Stimulated activated CD4-positive, alpha-beta T cell treated with anti-CD3 and anti-CD28 coated beads, Interleukin-4, amount 100 ng/mL, for 48 hours (primary cell): Measurements from ENCODE around the gene RNF214.

Experiments used
- DNase-seq, 2 donors: peaks; one replicate each; pipeline ENCODE4 v3.0.0-alpha.2; 2020; ENCODE audit warnings: low read depth in 2 of 2

RNF214 gene

DNA sequence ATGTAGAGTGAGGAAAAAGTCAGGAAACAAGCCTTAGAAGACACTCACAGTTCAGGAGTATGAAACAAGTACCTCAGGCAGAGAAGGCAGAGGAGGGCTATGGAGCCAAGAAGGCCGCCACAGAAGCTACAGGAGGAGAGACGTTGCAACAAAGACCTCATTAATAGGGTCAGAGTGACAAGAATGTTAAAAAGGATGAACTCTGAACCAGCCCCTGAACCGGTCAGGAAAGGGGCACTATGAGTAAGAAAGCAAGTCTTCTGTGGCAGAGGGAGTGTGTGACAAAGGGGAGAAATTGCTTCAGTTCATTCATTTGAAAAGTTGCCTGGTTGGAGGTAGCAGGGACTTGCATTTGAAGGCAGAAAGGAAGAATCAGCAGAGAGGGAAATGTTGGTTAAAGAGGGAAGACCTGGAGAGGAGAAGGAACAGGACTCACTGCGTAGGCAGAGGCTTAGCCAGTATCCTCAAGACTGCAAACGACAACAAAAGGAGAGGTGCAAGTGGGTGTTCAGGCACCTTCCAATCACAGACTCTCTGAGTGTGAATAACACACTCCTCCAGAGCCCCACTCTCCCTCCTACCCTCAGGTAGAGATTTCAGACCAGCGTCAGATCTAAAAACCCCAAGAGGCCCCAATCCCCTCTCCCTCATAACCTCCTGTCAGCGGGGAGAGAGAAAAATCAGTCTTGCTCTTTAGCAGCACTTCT, 17.9 kb upstream of the RNF214 start:
- no peak for DNase-seq

GRCh38 chr11:117217141-117218084, 15.1 kb upstream of the RNF214 start:
- no peak for DNase-seq

DNA sequence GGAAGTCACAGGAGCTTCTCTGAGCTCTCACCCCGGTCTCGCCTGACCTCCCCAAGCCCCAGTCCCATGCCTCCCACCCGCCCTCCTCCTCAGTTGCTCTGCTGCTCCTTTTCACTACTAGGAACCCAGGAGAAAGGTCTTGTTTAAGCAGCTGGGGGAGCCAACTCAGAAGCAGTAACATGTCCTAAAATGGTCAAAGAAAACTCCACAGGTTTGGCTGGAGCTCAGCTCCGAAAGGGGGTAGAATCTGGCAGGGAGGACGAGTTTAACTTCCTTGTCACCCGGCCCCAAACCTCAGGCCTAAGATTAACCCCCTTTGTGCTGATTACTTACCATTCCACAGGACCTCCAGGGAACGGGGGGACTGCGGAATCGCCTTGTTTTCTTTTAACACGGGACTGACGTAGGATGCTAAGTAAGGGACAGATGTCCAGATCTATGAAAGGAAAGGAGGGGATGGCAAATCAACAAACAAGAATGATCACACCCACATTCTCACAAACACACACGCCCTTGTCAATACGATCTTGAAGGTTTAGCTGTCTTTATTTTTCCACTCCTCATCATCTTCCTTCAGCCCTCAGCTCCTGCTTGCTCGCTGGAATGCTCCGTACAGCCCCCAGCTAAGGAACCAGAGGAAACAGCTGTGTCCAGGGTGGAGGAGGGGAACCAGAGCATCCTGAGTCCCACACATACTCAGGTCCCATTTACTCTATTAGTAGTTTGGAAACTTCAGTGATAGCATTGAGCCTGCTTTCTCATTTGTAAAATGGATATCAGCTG, 14.1 kb upstream of the RNF214 start:
- no peak for DNase-seq

DNA sequence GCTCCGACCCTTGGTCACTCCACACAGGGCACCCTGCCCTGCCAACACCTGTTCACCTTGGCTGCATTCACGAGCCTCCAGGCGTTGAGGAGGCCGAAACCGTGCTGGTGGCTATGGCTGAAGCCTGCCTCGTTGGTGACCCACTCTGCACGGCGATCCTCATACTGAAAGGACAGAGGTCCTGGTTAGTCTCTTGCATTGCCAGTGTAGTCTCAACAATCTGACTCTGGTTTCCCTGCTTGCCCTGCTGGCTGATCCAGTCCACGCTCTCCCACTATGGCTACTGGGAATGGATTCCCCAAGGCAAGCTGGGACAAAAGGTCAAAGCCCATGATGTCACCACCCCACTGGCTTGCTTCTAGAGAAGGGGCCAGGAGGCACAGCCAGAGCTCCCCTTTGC, 13.5 kb upstream of the RNF214 start:
- no peak for DNase-seq

DNA sequence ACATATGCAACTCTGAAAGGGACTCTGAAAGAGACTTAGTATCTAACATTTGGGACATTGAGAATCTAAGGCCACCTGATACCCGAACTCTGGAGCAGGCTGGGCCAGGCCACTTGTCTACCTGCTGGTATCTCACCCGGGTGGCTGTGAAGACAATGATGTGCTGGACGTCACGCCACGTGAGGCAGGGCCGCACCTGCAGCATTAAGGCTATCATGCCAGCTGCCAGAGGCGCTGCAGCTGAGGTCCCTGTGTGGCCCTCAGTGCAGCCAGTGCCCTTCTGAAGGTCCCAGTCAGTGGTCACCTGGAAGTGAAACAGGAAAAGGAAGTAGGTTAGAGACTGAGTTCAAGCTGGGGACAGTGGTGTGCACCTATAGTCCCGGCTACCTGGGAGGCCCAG, 13.0 kb upstream of the RNF214 start:
- no peak for DNase-seq

DNA sequence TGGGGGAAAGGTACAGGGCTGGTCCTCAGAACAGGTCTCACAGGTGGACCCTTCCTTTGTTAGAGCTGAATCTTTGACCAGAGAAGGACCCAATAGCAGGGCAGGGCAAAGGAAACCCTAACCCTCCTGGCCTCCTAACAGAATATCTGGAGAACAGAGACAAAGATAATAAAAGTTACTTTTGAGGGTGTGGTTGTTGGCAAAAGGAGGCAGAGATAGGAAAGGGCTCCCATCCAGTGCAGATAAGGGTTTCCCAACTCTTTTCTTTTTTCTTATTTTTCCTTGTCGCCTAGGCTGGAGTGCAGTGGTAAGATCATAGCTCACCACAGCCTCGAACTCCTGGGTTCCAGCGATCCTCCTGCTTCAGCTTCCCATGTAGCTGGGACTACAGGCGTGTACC, 12.5 kb upstream of the RNF214 start:
- no peak for DNase-seq

DNA sequence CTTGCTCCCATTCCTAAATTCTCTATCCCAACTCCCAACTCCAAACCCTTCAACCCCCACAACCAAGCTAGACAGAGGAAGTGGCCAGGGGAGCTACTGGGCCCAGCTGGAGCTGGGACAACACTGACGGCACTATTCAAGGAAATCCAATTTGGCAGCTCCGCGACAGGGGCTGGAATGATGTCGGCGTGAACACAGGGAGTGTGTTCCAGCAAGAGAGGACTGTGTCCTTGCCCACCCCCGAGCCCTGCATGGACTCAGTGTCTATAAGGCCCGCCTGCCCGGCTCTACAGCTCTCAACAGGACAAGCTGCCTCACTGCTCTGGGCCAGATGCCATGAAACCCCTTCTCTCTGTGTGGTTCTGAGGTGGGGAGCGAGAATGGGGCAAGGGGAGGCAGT, 11.9 kb upstream of the RNF214 start:
- no peak for DNase-seq

DNA sequence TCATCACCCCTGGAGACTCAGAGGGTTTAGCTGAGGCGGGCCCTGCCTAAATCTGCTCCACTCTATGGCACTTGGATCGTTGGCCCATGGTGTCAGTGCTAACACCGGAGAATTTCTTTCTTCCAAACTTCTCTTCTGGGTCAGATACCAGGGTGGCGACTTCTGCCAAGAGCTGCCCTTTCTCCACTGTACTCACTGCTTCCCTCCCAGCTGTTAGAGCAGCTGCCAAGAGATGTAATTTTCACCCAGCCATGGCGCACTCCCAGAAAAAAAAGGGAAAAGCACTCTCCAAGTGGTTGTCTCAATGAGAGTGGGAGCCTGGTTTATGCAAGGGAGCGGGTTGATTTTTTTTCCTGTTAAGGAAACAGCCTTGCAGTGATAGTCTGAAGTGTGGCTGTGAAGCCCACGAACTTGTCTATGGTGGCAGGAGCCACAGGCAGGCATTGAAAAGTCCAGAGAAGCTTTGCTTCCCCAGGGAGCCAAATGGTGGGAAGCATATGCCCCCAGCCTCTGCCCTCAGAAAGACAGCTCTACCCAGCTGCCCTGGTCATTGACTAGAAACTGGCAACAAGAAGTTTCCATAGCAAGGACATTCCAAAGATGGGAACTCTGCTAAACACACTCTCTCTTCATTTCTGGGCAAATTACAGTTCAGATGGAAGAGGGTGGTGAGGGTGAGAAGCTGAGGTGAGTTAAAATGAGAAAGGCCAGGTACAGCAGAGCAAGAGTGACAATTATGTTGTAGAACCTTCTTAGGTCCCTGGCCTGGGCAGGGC, 11.3 kb upstream of the RNF214 start:
- no peak for DNase-seq

- no peak for DNase-seq
Observed at GRCh38 chr11:117221775-117222517, 10.5 kb upstream of the RNF214 start.

DNA sequence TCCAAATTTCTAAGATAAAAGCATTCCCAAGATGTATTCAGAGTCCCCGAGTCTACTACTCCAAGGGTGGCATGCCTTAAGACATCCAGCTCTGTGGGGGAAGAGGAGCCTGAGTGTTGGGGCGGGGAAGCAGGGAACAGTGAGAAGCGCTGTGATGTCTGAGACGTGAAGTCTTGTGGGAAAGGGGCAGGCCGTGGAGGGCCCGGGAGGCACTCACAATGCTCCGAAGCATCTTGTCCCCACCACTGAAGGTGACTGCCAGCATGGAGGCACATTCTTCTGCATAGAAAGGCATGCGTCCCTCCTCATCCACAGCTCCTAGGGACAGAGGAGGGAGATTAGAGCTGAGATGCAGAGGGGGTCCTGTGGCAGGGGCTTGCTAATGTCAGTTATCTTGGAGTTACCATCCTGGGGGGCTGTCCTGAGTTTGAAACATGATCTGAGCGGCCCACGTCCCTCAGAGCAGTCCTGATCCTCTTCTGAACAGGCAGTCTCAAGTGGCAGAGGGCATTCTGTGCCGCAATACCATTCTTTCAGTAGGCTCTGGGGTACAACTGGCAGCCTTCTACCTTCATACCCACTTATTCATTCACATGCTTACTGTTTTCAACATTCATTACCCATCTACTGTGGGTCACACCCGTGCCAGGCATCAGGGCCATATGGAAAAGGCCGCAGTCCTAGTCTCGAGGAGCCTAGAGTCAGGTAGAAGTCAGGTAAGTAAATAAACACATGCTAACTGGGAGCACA, 9.3 kb upstream of the RNF214 start:
- no peak for DNase-seq

DNA sequence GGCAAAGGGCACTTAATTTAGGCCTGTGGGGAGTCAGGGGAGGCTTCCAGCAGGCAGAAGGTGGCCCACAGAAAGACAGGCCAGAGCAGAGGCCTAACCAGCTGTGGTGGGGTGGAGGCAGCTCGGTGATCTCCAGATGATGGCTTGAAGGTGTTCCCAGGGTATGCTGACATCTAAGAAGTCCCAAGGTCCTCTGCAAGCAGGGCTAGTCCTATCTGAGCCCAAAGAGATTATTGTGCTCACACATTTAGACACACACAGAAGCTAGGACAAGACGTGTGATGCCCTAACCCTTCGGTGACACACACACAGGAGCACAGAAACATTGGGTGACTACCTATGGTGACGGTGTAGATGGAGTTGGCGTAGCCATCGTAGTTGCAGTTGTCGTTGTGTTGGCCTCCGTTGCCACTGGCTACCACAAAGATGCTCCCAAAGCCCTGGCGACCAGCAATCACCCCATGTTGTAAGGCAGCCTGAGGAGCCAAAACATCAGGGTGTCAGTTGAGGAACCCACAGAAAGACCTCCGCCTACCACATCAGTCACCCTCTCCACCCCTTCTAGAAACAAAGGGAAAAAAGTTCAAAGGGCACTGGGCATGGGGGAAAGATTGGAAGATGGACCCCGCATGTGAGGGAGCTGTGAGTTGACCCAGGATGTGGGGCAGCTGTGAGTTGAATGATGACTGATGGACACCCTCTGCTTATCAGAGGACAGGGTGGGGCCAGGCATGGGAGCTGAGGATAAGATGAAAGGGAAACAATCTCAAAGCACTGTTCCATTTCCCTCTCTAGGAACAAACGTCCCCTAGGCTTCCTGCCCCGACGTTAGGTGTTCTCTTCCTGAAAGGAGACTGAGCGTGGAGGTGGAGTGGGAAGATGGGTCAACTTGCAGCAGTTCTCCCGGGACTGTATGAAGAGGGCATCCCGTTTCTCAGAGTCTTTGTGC, 8.5 kb upstream of the RNF214 start:
- DNase-seq, result no peak

DNA sequence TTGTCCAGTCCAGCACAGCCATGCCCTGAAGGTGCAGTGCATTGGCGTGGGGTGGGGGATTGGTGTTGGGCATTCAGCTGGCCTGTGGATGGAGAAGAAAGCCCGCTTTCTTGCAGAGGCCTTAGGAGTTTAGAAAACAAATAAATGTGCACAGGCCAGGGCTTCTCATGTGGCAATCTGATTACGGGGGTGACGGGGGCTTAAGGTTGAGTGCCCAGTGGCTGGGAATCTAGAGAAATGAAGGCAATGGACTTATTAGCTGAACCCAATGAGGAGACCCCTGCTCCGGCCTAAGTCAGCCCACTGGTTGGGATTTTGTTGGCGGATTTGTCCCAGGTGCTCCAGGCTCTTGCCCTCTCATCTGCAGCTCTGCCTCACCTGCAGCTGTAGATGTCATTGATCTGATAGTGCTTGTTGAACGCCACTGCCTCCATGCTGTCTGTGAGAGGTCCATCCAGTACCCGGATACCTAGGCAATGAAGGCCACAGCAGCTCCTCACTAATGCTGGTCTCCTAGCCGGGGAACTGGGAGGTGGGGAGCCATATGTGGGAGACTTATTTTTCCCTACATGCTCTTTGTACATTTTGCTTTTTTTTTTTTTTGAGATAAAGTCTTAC, 6.8 kb upstream of the RNF214 start:
- no peak for DNase-seq

DNA sequence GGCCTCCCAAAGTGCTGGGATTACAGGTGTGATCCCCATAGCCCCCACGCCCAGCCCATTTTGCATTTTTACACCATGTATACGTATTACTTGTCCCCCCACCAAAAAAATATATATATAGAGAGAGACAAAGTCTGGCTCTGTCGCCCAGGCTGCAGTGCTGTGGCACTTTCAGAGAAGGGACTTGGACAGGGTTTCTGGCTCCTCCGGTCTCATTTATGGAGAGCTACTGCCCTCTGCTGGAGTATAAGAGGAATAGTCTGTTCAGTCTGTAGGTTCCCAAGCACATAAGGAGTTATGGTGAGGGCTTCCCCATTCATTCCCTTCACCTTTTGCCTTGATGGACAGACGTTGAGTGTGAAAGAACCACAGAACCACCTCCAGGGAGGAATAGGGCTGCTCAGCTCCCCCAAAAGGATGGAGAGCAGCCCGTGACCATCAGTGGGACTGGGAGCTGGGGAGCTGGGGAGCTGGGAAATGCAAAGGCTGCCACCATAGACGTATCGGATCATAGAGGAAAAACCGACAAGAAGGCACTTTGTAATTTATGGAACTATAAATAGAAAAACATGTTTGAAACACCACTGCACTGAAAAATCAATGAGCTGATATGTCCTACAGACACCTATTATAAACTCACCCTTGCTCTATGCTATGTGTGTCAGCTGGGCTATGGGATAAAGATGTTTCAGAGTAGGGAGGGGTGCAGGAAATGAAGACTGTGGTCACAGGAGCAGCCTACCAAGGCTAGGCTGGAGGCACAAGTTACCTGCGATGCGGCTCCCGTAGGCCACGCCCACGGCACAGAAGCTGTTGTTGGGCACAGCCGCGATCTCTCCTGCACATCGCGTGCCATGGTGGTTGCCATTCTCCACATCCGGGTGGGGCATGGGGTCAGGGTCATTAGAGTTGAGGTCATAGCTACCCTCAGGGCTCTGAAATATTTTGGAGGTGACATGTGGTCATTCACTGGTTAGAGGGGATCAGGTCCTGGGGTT, 5.8 kb upstream of the RNF214 start:
- DNase-seq, result no peak

DNA sequence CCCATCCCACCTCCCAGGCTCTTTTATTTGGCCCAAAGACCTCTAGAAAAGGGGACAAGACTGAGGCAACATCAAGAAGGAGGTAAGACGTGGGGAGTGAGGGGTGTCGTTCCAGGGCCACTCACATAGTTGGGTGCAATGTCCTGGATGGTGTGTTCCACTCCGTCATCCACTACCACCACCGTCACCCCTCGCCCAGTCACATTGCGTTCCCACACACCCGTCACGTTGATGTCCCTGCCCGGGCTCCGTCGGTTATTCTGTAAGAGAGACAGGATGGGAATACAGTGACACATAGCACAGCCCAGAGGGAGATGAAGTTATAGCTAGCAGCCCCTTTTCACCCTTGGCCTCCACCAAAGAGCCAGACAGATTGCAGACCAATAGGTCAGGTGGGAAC, 4.4 kb upstream of the RNF214 start:
- DNase-seq, result no peak

- DNase-seq, result no peak
Observed at GRCh38 chr11:117229411-117229810, 3.1 kb upstream of the RNF214 start.

DNA sequence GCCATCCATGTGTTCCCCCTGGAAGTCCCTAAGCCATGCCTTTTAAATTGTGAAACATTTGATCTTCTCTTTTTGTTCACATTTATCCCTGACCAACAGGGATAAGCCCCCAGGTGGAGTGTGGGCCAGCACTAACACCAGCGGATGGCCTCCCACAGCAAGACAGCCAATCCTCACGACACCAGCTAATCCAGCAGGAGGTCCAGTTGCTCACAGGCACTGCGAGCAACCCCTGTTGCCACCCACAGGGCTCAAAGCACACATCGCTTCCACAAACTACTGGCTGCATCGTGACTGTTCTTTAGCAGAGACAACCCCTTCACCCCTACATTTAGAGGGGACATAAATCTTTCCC, 2.6 kb upstream of the RNF214 start:
- no peak for DNase-seq

- peak in 1 of 2 donors; percentile 54 for DNase-seq
Observed at GRCh38 chr11:117230286-117230961, 2.0 kb upstream of the RNF214 start.
